ENCODE data around the gene GNB4.

GRCh38 chr3:179347345-179348194 is 103.7 kb downstream of the GNB4 start, which contains the start of gene MFN1:
- no peak for TF ChIP-seq CTCF (IDR thresholded peaks at IDR 0.05; ENCODE audit: low read depth, low read length)
- TF ChIP-seq EZH2phosphoT487 (IDR thresholded peaks at IDR 0.05; ENCODE audit: low read depth) = no peak
